Esophagus squamous epithelium (tissue), 5 donors: ENCODE data around the gene TBC1D22B. TPM values are rescaled to one million over a fixed set of nuclear protein-coding genes. Genes with fewer than 3 reads are reported as not detected.

Experiments
- DNase-seq: peaks from one replicate; lab custom pipeline; 2025; lab: John Stamatoyannopoulos, UW
- H3K27ac ChIP-seq, 4 donors: fragments of 200-600 bp; sonication (generic); one replicate each; pipeline ENCODE4 v1.5.1; 2016 to 2019; ENCODE audit warnings: mild to moderate bottlenecking in 1 of 4
- H3K27me3 ChIP-seq, 4 donors: fragments of 200-600 bp; sonication (generic); 1 replicate in 3 of 4; 2 replicates in 1 of 4; pipeline versions ENCODE4 v1.5.1 to v1.6.0; 2017 to 2021; ENCODE audit warnings: antibody characterized with exemption in 1 of 4
- H3K36me3 ChIP-seq, 3 donors: fragments of 200-600 bp; sonication (generic); one replicate each; pipeline ENCODE4 v1.5.1; 2016 to 2019
- H3K4me1 ChIP-seq, 3 donors: fragments of 200-600 bp; sonication (generic); one replicate each; pipeline ENCODE4 v1.5.1; 2017 to 2019
- H3K4me3 ChIP-seq, 4 donors: fragments of 200-600 bp; sonication (generic); 1 replicate in 3 of 4; 2 replicates in 1 of 4; pipeline ENCODE4 v1.5.1; 2016 to 2019; ENCODE audit warnings: mild to moderate bottlenecking in 2 of 4, moderate library complexity in 1 of 4
- H3K9me3 ChIP-seq, 3 donors: fragments of 200-600 bp; sonication (generic); one replicate each; pipeline ENCODE4 v1.5.1; 2016 to 2019
- POLR2A ChIP-seq, 4 donors: fragments of 450-650 bp; IDR thresholded peaks; one replicate each; pipeline ENCODE4 v1.6.1; 2017; ENCODE audit warnings: antibody characterized with exemption in 4 of 4, mild to moderate bottlenecking in 4 of 4, moderate library complexity in 3 of 4
- WGBS, 2 donors: methylation state at CpG; one replicate each; pipeline ENCODE4 v1.1.5; 2018; 5-methylcytosine and 5-hydroxymethylcytosine counted together
- intact Hi-C: fragments of 100-400 bp; cut with DNase I; formaldehyde crosslinking; loops from one replicate; pipeline ENCODE4 v1.15.0; 2022
- small RNA-seq, 4 donors: library from RNA; depleted of rRNA; stranded (forward); fragments of <200 nt; gene quantifications; one replicate each; pipeline ENCODE3, GENCODE V24; 2016
- total RNA-seq, 4 donors: library from RNA; depleted of rRNA; stranded (reverse); fragments of >200 nt; gene quantifications; one replicate each; pipeline ENCODE4 v1.1.0, GENCODE V29; 2016
- TF ChIP-seq, protein P1 (sequence below), 6 experiments: fragments of 450-650 bp in 4 of 6; fragments of 200-600 bp in 2 of 6; sonication (generic) in 2 of 6; IDR thresholded peaks; one replicate each; pipeline ENCODE4 v1.5.1; 2016 to 2019; ENCODE audit warnings: antibody characterized with exemption in 6 of 6, mild to moderate bottlenecking in 4 of 6, moderate library complexity in 4 of 6
- donor health status: DM: yes; HTN: yes; CAD: no.

Gene TBC1D22B
- total RNA-seq, 4 donors from 2014 or later: 8.7 to 13.2 (median 10.4) TPM

DNA sequence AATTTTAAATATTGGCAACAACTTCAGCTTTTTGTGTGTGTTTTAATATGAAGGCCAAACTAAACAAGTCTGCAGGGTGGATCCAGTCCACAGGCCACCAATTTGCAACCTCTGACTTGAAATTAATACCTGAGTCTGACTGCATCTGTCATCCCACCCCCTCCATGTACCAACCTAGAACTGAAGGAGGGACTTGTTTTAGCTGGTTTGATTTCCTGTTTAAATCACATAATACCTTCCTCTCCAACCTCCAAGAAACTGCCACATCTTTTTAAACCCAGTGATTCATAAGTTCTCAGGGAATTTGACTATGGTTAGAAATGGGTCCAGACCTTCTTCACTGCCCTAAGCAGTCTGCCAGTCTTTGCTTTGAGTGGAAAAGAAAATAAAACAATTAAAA, 117.8 kb downstream of the TBC1D22B start:
- Histone ChIP-seq H3K4me1 (peaks cover 3 to 34% (median 9%) of the 10 kb centered on the region in 3 donors), H3K9me3 (no peaks in the 10 kb centered on the region), H3K4me3 (no peak overlapping the region), H3K27ac (peak overlapping the region in 1 of 4 donors; percentile 34), H3K27me3 (no peaks in the 10 kb centered on the region), H3K36me3 (peaks cover 0 to 90% (median 7%) of the 10 kb centered on the region in 3 donors)
- no peak for TF ChIP-seq POLR2A (IDR thresholded peaks at IDR 0.05)
- TF ChIP-seq, protein P1, sequence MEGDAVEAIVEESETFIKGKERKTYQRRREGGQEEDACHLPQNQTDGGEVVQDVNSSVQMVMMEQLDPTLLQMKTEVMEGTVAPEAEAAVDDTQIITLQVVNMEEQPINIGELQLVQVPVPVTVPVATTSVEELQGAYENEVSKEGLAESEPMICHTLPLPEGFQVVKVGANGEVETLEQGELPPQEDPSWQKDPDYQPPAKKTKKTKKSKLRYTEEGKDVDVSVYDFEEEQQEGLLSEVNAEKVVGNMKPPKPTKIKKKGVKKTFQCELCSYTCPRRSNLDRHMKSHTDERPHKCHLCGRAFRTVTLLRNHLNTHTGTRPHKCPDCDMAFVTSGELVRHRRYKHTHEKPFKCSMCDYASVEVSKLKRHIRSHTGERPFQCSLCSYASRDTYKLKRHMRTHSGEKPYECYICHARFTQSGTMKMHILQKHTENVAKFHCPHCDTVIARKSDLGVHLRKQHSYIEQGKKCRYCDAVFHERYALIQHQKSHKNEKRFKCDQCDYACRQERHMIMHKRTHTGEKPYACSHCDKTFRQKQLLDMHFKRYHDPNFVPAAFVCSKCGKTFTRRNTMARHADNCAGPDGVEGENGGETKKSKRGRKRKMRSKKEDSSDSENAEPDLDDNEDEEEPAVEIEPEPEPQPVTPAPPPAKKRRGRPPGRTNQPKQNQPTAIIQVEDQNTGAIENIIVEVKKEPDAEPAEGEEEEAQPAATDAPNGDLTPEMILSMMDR (IDR thresholded peaks at IDR 0.05): no peak
- intact Hi-C loops: no loop called here
- DNase-seq: no peak

DNA sequence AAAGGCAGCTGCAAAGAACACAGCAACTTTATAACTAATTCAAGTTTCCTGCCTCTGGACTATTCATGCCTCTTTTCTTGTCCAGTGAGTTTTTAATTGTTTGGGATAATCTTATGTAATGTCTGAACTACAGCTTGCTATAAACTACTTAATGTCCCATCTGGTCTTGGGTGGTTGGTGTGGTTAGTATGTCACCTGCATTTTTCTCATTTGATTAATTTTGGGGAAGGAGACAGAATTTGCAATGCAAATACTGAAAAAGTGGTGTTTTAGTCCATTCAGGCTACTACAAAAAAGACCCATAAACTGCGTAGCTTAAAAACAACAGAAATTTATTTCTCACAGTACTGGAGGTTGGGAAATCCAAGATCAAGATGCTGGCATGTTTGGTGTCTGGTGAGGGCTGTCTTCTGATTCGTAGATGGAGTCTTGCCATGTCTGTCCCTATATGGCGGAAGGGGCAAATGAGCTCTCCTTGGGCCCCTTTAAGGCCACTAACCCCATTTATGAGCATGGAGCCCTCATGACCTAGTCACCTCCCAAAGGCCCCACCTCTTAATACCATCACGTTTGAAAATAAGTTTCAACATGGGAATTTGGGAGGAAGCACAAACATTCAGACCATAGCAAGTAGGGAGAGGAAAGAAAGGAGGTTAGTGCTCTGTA, 118.6 kb downstream of the TBC1D22B start:
- no peak for DNase-seq
- 76 to 87% methylated on average over 3 to 4 of the region's 4 CpGs for WGBS, 2 donors
- peaks cover 0 to 90% (median 4%) of the 10 kb centered on the region in 3 donors for H3K36me3 ChIP-seq
- H3K4me3 ChIP-seq: no peak overlapping the region
- H3K9me3 ChIP-seq: no peaks in the 10 kb centered on the region
- intact Hi-C loops: no loop called here
- no peaks in the 10 kb centered on the region for H3K27me3 ChIP-seq
- peaks cover 3 to 34% (median 9%) of the 10 kb centered on the region in 3 donors for H3K4me1 ChIP-seq
- peak overlapping the region in 1 of 4 donors; percentile 34 for H3K27ac ChIP-seq
- no peak for TF ChIP-seq POLR2A (IDR thresholded peaks at IDR 0.05)
- TF ChIP-seq, protein P1 (IDR thresholded peaks at IDR 0.05): no peak

DNA sequence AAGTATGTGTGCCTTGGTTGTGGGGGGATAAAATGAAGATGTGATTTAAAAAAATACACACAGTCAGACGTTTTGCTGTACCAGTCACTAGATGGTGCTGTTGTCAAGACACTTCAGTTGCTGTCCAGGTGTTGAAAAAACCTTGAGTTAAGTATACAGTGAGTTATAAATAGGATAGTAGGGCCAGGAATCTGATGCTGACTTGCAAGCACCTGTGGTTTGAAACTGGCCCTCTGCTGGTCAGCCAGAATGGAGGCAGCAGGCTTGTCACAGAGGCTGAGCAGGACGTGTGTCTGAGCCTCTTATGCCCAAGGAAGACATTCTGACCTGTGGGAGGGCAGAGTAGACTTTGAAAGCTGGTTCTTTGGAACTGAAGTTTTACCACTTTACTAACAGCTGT, 124.0 kb downstream of the TBC1D22B start:
- DNase-seq: no peak
- intact Hi-C loops: no loop called here
- Histone ChIP-seq H3K4me3 (no peak overlapping the region), H3K27ac (no peak overlapping the region), H3K4me1 (no peaks in the 10 kb centered on the region), H3K9me3 (no peaks in the 10 kb centered on the region), H3K36me3 (peaks cover 0 to 100% (median 5%) of the 10 kb centered on the region in 3 donors), H3K27me3 (no peaks in the 10 kb centered on the region)
- TF ChIP-seq, protein P1 (IDR thresholded peaks at IDR 0.05): peak in 5 of 6 experiments; percentile 30 to 69 (median 52)
- TF ChIP-seq POLR2A (IDR thresholded peaks at IDR 0.05): no peak
- WGBS, 2 donors: 41 to 44% methylated on average over 2 of the region's 2 CpGs

Small RNA genes lying within 50 kb of the gene (small RNA-seq; reads per million reads assigned to genes)
- 0 reads per million in 4 donors for gene AL096712.1
- 0 reads per million in 4 donors for gene RN7SL273P

Other genes starting within 250 kb of the TBC1D22B start
- 100 to 1,000 TPM in 2 of 4 donors, 10 to 100 TPM in 2; 57.3 to 206 (median 96.6) TPM for gene PIM1, start 87.6 kb upstream of the TBC1D22B start, total RNA-seq
- 1 to 10 TPM; 1.4 to 4.7 (median 2.0) TPM for gene TMEM217, start 372 bp downstream of the TBC1D22B start, total RNA-seq
- gene RNF8, start 96.2 kb downstream of the TBC1D22B start, total RNA-seq: 10 to 100 TPM; 17.2 to 24.0 (median 19.7) TPM
- gene CMTR1, start 175.4 kb downstream of the TBC1D22B start, total RNA-seq: 10 to 100 TPM; 15.2 to 30.5 (median 20.5) TPM
- gene CCDC167, start 242.1 kb downstream of the TBC1D22B start, total RNA-seq: 10 to 100 TPM; 16.4 to 77.8 (median 41.6) TPM